COLO829 (cell line): ENCODE measurements around the gene ALDH1B1.
"Not testable (repeated sequence)": the region's sequence is repeated elsewhere in the genome, so short reads cannot be mapped to it uniquely, and the experiment has no call there.

ENCODE experiments used
- DNase-seq: peaks from one replicate; pipeline ENCODE4 v3.0.0; 2012; ENCODE audit warnings: low spot score

ALDH1B1 gene

GRCh38 chr9:38361473-38361850 lies 31.0 kb upstream of the ALDH1B1 start:
- no peak for DNase-seq

GRCh38 chr9:38362852-38363588 lies 29.5 kb upstream of the ALDH1B1 start:
- DNase-seq = peak; percentile 77

GRCh38 chr9:38363589-38363925 lies 28.9 kb upstream of the ALDH1B1 start:
- no peak for DNase-seq

DNA sequence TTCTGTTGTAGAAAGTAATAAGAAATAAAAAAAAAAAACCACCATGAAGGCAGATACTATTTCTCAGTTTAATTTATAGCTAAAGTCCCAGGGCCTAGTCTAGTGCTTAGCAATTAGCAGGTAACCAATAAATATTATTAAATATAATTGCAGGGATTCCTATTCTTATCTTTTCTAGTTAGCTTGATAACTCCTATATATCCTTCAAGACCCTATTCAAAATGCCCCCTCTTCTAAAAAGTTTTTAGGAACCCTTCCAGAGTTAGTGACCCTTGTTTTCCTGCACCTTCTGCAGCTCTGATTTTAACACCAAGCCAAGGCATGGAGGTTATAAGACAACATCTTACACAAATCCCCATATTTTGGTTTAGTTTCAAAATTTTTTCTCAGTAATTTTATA lies 24.6 kb upstream of the ALDH1B1 start:
- no peak for DNase-seq

GRCh38 chr9:38368731-38369130 lies 23.8 kb upstream of the ALDH1B1 start:
- no peak for DNase-seq

GRCh38 chr9:38370176-38370575 lies 22.3 kb upstream of the ALDH1B1 start:
- no peak for DNase-seq

DNA sequence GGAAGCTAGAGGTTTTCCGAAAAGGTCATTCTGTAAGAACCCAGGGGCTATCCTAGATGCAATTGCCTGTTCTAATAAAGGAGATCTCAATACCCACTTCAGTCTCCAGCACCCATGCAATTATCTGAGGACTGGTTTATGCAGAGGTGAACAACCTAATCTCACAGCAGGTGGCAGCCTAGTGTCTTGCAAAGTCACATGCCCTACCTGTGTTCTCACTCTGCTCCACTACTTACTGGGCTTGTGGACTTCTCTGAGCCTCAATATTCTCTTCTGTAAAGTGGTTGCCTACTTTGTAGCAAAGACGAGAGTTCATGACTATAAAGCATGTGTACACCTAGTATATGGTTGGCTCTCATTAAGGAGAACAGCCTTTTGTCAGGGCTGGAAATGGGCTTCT lies 21.0 kb upstream of the ALDH1B1 start:
- no peak for DNase-seq

DNA sequence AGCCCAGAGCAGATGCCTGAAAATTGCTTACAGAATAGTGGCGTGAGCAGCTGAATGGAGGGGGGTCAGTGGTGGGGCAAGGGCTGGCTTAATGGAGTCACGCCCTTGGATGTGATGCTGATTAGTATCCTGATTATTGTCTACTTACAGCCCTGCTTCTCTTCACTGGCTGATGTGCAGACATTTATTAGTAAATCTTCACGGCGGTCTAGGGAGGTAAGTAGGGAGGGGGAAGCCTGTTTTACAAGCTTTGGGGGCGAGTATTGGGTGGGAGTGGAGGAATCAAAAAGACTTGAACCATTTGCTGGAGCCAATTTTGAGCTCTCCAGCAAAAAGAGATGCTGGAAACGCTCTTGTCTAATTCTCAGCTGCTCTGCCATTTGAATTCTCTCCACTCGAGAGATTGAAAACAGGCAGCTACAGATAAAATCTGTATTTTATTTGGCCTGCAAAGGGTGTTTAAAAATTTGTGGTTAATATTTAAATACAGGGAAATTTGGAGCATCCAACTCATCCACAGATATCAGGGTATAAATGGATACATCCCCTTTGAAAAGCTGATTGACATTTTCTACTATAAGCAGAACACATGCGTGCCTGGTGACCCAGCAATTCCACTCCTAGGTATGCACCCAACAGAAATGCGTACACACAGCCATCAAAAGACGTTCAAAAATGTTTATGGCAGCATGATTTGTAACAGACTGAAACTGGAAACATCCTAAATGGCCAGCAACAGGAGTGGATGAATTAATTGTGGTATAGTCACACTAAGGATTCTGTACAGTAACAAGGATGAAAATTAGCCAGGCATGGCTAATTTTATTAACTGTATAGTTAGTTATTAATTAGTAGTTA lies 19.5 kb upstream of the ALDH1B1 start:
- DNase-seq = no peak

- no peak for DNase-seq
Observed at GRCh38 chr9:38373679-38374078, 18.8 kb upstream of the ALDH1B1 start.

GRCh38 chr9:38374847-38375571 lies 17.5 kb upstream of the ALDH1B1 start:
- no peak for DNase-seq

DNA sequence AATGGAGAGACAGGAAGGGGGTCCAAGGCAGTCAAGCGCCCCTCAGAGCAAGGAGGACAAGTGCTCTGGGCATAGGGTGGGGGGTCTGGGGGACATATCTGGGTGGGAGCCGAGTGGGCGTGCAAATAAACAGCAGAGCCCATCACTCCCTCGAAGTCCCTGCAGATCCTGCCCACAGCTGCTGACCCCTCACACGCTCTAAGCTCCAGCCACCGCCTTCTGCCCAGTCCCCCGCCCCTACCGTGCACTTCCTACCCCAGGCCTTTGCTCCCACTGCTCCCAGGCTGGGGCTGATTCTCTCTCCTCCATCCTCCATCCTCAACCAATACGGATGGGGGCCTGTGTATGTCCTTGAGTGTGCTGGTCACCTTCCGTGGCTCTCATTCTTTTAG lies 16.9 kb upstream of the ALDH1B1 start:
- no peak for DNase-seq

DNA sequence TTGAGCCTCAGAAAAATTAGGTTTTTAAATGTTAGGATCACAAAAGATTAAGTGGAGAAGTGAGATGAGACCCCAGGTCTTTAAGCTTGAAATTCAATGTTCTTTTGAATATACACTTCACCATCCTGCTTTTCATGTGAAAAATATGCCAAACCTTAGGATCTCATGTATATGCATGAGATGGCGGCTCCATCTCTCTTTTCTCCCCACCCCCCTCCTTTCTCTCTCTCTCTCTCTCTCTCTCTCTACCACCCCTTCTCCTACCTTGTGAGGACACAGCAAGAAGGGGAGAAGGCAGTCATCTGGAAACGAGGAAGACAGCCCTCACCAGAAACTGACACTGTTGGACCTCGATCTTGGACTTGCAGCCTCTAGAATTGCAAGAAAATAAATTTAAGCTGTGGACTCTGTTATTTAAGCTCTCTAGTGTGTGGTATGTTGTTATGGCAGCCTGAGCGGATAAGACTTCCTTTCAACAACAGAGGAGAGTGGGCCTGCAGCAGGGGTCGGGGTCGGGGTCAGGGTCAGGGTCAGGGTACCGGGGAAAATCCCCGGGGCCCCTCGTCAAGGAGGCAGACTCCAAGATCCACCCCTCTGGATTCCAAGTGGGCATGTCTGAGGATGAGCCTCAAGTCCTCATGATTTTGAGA lies 16.4 kb upstream of the ALDH1B1 start:
- no peak for DNase-seq

- not testable (repeated sequence) for DNase-seq
Observed at GRCh38 chr9:38377336-38378083, 15.0 kb upstream of the ALDH1B1 start.

DNA sequence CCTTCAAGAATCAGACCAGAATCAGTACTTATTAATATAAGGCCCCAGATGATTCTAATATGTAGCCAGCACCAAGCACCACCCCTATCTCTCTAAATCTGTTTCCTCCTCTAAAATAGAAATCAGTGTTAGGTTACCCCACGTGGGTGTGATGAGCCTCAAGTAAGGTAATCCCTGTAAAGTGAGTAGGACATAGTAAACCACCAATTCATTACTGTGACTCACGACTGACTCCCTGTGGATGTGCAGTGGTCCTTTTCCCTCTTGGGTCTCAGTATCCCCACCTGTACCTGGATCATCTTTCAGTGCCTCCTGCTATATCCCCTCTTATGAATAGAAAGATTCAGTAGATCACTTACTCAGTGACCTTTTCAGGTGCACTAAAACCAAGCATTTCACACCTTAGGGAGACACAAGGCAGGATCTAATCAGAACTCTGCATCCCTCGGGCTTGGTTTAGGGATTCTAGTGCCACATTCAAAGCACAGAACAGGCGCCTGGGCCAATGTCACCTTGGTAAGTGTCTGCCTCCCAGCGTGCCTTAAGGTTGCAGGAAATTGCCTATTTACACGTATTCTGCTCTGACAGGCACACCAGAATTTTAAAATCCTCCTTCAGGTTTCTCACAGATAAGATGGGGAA lies 12.2 kb upstream of the ALDH1B1 start:
- DNase-seq = no peak

GRCh38 chr9:38380872-38381534 lies 11.5 kb upstream of the ALDH1B1 start:
- DNase-seq = peak; percentile 95

- no peak for DNase-seq
Observed at GRCh38 chr9:38382141-38382540, 10.4 kb upstream of the ALDH1B1 start.

DNA sequence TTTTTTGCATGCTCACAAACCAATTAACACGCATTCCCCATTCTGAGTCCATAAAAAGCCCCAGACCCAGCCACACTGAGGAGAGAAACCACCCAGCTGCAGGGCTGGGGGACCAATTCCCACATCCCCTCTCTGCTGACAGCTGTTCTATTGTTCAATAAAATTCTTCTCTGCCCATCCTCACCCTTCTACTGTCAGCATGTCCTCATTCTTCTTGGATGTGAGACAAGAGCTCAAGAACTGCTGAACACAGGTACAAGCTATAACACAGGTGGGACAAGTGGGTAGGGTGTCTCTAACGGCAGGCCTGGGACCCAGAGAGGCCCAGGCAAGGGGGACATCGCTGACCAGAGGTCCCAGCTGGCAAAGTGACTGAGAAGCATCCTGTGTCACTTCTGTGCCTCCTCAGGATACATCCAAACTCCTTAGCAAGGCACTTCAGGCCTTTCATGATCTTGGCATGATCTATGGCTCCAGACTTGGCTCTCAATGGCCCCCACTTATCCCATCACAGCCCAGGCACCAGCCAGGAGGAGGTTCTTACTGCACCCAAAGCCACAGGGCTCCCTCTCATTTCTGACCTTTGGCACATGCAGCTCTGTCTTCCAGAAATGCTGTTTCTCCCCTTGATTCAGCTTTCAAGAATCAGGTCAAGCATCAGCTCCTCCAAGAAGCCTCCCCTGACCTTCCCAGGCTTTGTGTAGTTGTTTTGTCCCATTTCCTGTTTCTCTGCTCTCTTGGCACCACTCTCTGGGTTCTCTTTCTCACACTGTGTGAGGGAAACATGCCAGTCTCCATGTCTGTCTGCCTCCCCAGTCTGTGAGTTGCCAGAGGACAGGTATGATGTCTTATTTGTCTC lies 7.3 kb upstream of the ALDH1B1 start:
- DNase-seq = no peak

- DNase-seq = no peak
Observed at GRCh38 chr9:38385896-38386295, 6.6 kb upstream of the ALDH1B1 start.

- DNase-seq = no peak
Observed at GRCh38 chr9:38386319-38386895, 6.1 kb upstream of the ALDH1B1 start.
